Keratinocyte (primary cell): Measurements from ENCODE around the gene TRABD2B. TPM values are rescaled to one million over a fixed set of nuclear protein-coding genes. Genes with fewer than 3 reads are reported as not detected.

Experiments used
- DNase-seq: peaks from one replicate; pipeline ENCODE4 v3.0.0-alpha.2; 2011; ENCODE audit warnings: low read depth, missing footprints, low spot score
- FAIRE-seq: peaks from 2 replicates; lab custom pipeline; 2011; peaks lifted over from hg19 to GRCh38; lab: Jason Lieb, UNC
- H2AFZ ChIP-seq: 2 replicates; pipeline ENCODE4 v1.6.0; 2012; ENCODE audit warnings: low read length, control low read depth, inconsistent platforms; ENCODE audit not compliant: control insufficient read depth
- H3K27ac ChIP-seq: 2 replicates; pipeline ENCODE4 v1.5.1; 2011; ENCODE audit warnings: low read length; ENCODE audit not compliant: control insufficient read depth, insufficient read depth
- H3K27me3 ChIP-seq: 3 replicates; pipeline ENCODE4 v1.6.0; 2011; ENCODE audit warnings: low read length; ENCODE audit not compliant: control insufficient read depth, insufficient read depth; ENCODE audit errors: extremely low read depth
- H3K36me3 ChIP-seq, 2 experiments: 2 replicates in 1 of 2; 3 replicates in 1 of 2; pipeline ENCODE4 v1.5.1; 2011; ENCODE audit warnings: low read length in 2 of 2, mild to moderate bottlenecking in 1 of 2; ENCODE audit not compliant: control insufficient read depth in 2 of 2, insufficient read depth in 2 of 2; ENCODE audit errors: extremely low read depth in 1 of 2
- H3K4me1 ChIP-seq: 3 replicates; pipeline ENCODE4 v1.5.1; 2011; ENCODE audit warnings: low read length; ENCODE audit not compliant: control insufficient read depth, insufficient read depth; ENCODE audit errors: extremely low read depth
- H3K4me2 ChIP-seq: 3 replicates; pipeline ENCODE4 v1.6.0; 2011; ENCODE audit warnings: low read depth, low read length; ENCODE audit not compliant: control insufficient read depth, insufficient read depth; ENCODE audit errors: extremely low read depth
- H3K4me3 ChIP-seq, 3 experiments: fragments of 200-600 bp in 1 of 3; sonication (generic) in 1 of 3; 2 replicates in 2 of 3; 3 replicates in 1 of 3; pipeline ENCODE4 v1.5.1; 2011 to 2016; ENCODE audit warnings: low read length in 3 of 3, mild to moderate bottlenecking in 3 of 3, control low read depth in 2 of 3, inconsistent platforms in 1 of 3, low read depth in 1 of 3, mixed read lengths in 1 of 3, mixed run types in 1 of 3, moderate library complexity in 1 of 3; ENCODE audit not compliant: control insufficient read depth in 2 of 3, insufficient read depth in 2 of 3; ENCODE audit errors: extremely low read depth in 1 of 3
- H3K79me2 ChIP-seq: 2 replicates; pipeline ENCODE4 v1.6.0; 2012; ENCODE audit warnings: low read length; ENCODE audit not compliant: control insufficient read depth, insufficient read depth
- H3K9ac ChIP-seq: 3 replicates; pipeline ENCODE4 v1.6.0; 2011; ENCODE audit warnings: low read length; ENCODE audit not compliant: control insufficient read depth, insufficient read depth; ENCODE audit errors: extremely low read depth
- H3K9me1 ChIP-seq: 3 replicates; pipeline ENCODE4 v1.6.0; 2011; ENCODE audit warnings: low read length; ENCODE audit not compliant: control insufficient read depth, insufficient read depth; ENCODE audit errors: extremely low read depth
- H3K9me3 ChIP-seq: 2 replicates; pipeline ENCODE4 v1.5.1; 2012; ENCODE audit warnings: low read depth, low read length; ENCODE audit not compliant: control insufficient read depth
- H4K20me1 ChIP-seq: 3 replicates; pipeline ENCODE4 v1.6.0; 2011; ENCODE audit warnings: low read length; ENCODE audit not compliant: control insufficient read depth, insufficient read depth; ENCODE audit errors: extremely low read depth
- EZH2 ChIP-seq: IDR thresholded peaks from one replicate; pipeline ENCODE4 v1.6.1; 2012; ENCODE audit warnings: inconsistent platforms, mild to moderate bottlenecking, low read length, moderate library complexity
- dilution Hi-C: fragments of 300-500 bp; cut with MboI; formaldehyde crosslinking; loops from one replicate; pipeline ENCODE4 v1.7.0; 2020; ENCODE audit warnings: low sequenced_read_pairs; ENCODE audit not compliant: extremely low pct_ligation_motif_present
- polyA plus RNA-seq, 5 experiments: library from polyadenylated mRNA; depleted of rRNA in 3 of 5; stranded (reverse) in 3 of 5; stranded (forward) in 1 of 5; unstranded in 1 of 5; fragments of >200 nt; gene quantifications; 1 replicate in 1 of 5; 2 replicates in 3 of 5; 3 replicates in 1 of 5; pipeline versions ENCODE4 v1.2.1 to v1.2.3, GENCODE V29; 2011 to 2012; ENCODE audit warnings: missing spikeins in 2 of 5, low read depth in 1 of 5, low replicate concordance in 1 of 5
- TF ChIP-seq, protein P1 (sequence below), 3 experiments: IDR thresholded peaks in 1 of 3; conservative IDR thresholded peaks in 1 of 3; optimal IDR thresholded peaks in 1 of 3; 2 replicates in 2 of 3; 3 replicates in 1 of 3; pipeline versions ENCODE3 to v1.5.1; 2011; ENCODE audit warnings: low read length in 3 of 3, mild to moderate bottlenecking in 3 of 3, moderate library complexity in 2 of 3, control low read depth in 1 of 3, inconsistent platforms in 1 of 3; ENCODE audit not compliant: insufficient read depth in 2 of 3; ENCODE audit errors: extremely low read depth in 1 of 3

Gene TRABD2B
- polyA plus RNA-seq, 1 donor (not counting 4 experiments of a cell fraction or from before 2014, with no cell fraction given): 0.13 TPM

DNA sequence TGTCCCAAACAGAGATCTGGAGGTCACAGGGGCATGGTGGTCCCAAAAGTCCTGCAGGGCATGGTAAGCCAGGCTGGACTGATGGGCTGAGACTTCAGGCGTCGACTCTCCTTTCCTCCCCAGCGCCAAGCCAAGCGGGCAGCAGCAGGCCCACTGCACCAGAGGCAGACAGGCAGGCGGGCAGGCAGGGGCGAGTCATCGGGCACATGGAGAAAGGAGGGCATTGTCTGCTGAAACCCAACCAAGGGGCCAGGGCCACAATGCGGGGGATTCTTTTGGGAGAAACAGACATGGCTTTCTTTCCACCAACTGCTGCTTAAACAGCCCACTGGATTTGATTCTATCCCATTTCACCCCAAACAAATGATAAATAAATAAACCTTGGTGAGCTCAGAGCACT is 46.2 kb downstream of the TRABD2B start:
- H3K36me3 ChIP-seq: no peaks in the 10 kb centered on the region
- no peaks in the 10 kb centered on the region for H3K27me3 ChIP-seq
- no peaks in the 10 kb centered on the region for H3K9me3 ChIP-seq
- dilution Hi-C loops: no loop called here
- no peak overlapping the region for H3K4me2 ChIP-seq
- DNase-seq: no peak
- no peak overlapping the region for H3K4me3 ChIP-seq
- no peaks in the 10 kb centered on the region for H4K20me1 ChIP-seq
- H2AFZ ChIP-seq: no peak overlapping the region
- TF ChIP-seq, protein P1, sequence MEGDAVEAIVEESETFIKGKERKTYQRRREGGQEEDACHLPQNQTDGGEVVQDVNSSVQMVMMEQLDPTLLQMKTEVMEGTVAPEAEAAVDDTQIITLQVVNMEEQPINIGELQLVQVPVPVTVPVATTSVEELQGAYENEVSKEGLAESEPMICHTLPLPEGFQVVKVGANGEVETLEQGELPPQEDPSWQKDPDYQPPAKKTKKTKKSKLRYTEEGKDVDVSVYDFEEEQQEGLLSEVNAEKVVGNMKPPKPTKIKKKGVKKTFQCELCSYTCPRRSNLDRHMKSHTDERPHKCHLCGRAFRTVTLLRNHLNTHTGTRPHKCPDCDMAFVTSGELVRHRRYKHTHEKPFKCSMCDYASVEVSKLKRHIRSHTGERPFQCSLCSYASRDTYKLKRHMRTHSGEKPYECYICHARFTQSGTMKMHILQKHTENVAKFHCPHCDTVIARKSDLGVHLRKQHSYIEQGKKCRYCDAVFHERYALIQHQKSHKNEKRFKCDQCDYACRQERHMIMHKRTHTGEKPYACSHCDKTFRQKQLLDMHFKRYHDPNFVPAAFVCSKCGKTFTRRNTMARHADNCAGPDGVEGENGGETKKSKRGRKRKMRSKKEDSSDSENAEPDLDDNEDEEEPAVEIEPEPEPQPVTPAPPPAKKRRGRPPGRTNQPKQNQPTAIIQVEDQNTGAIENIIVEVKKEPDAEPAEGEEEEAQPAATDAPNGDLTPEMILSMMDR (optimal IDR thresholded peaks at IDR 0.05 in 1 of 3, IDR thresholded peaks at IDR 0.05 in 1 of 3, conservative IDR thresholded peaks at IDR 0.05 in 1 of 3; ENCODE audit: extremely low read depth in 1 of 3, insufficient read depth in 2 of 3, low read length in 3 of 3): no peak
- no peak for TF ChIP-seq EZH2
- H3K9ac ChIP-seq: no peak overlapping the region
- H3K27ac ChIP-seq: no peak overlapping the region
- no peak for FAIRE-seq
- no peaks in the 10 kb centered on the region for H3K79me2 ChIP-seq
- no peaks in the 10 kb centered on the region for H3K4me1 ChIP-seq
- H3K9me1 ChIP-seq: no peaks in the 10 kb centered on the region

- H2AFZ ChIP-seq: no peak overlapping the region
- H3K79me2 ChIP-seq: no peaks in the 10 kb centered on the region
- H3K27ac ChIP-seq: no peak overlapping the region
- FAIRE-seq: no peak
- no peak overlapping the region for H3K4me2 ChIP-seq
- no peak for DNase-seq
- no peaks in the 10 kb centered on the region for H3K36me3 ChIP-seq
- H3K9ac ChIP-seq: no peak overlapping the region
- H3K9me1 ChIP-seq: no peaks in the 10 kb centered on the region
- dilution Hi-C loops: no loop called here
- no peaks in the 10 kb centered on the region for H4K20me1 ChIP-seq
- no peaks in the 10 kb centered on the region for H3K4me1 ChIP-seq
- no peak overlapping the region for H3K4me3 ChIP-seq
- no peaks in the 10 kb centered on the region for H3K27me3 ChIP-seq
- TF ChIP-seq EZH2: no peak
- TF ChIP-seq, protein P1 (optimal IDR thresholded peaks at IDR 0.05 in 1 of 3, IDR thresholded peaks at IDR 0.05 in 1 of 3, conservative IDR thresholded peaks at IDR 0.05 in 1 of 3; ENCODE audit: extremely low read depth in 1 of 3, insufficient read depth in 2 of 3, low read length in 3 of 3): no peak
- H3K9me3 ChIP-seq: no peaks in the 10 kb centered on the region
These were observed 46.7 kb downstream of the TRABD2B start for GRCh38 chr1:47950471-47950870.
